Cardiac muscle cell (in vitro differentiated cells and primary cell): ENCODE results near the gene IMPG1. TPM values are rescaled to one million over a fixed set of nuclear protein-coding genes. Genes with fewer than 3 reads are reported as not detected.
A peak's percentile ranks its signal among the peaks of the same experiment; 100 is the strongest.

ENCODE experiments used
- DNase-seq, 2 donors: peaks; one replicate each; pipeline versions ENCODE4 v3.0.0 to v3.0.0-alpha.2; 2010 to 2017; ENCODE audit warnings: low read depth in 1 of 2, low spot score in 1 of 2
- H3K27ac ChIP-seq: fragments of 200-600 bp; sonication (generic); 2 replicates; pipeline ENCODE4 v1.5.1; 2016
- H3K27me3 ChIP-seq: fragments of 200-600 bp; sonication (generic); 2 replicates; pipeline ENCODE4 v1.6.0; 2016; ENCODE audit warnings: control low read depth
- H3K36me3 ChIP-seq: fragments of 200-600 bp; sonication (generic); 2 replicates; pipeline ENCODE4 v1.5.1; 2016; ENCODE audit warnings: control low read depth
- H3K4me1 ChIP-seq: fragments of 200-600 bp; sonication (generic); 2 replicates; pipeline ENCODE4 v1.8.1; 2017; ENCODE audit warnings: low read depth, mild to moderate bottlenecking, mixed run types
- H3K4me3 ChIP-seq: fragments of 200-600 bp; sonication (generic); 2 replicates; pipeline ENCODE4 v1.5.1; 2016; ENCODE audit warnings: mild to moderate bottlenecking
- H3K9me3 ChIP-seq: fragments of 200-600 bp; sonication (generic); 2 replicates; pipeline ENCODE4 v1.5.1; 2017; ENCODE audit warnings: low read depth, mild to moderate bottlenecking, control low read depth
- CTCF ChIP-seq: IDR thresholded peaks from 2 replicates; pipeline ENCODE4 v1.5.1; 2012; ENCODE audit warnings: low read depth, mild to moderate bottlenecking, low read length
- polyA plus RNA-seq: library from polyadenylated mRNA; unstranded; fragments of >200 nt; fragmentation: Nextera tagmentation; extraction: Ambion mirVana; gene quantifications from 2 replicates; pipeline ENCODE4 v1.2.1, GENCODE V29; 2016
- total RNA-seq: library from RNA; depleted of rRNA; stranded (reverse); fragments of >200 nt; gene quantifications from 2 replicates; pipeline ENCODE4 v1.2.3, GENCODE V29; 2016

IMPG1 gene
- total and polyA plus RNA-seq, 2 experiments from 2014 or later, result 0.71 to 0.84 TPM

DNA sequence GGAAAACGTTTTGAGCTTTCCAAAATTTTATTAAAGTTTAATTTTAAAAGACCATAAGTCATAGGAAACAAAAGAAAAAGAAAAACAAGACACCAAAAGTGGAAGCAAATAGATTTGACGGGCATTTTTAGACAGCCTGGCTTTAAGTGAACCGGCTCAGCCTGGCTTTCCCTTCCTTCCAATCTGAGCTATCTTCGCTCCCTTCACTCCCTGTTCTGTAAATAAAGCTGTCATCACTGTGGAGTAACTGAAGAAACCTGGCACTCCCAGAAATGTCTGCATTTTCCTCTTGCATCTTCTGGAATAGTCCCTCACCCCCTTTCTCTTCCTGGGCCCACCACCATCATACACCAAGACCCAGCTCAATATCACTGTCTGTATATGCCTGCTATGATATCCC is 131.9 kb downstream of the IMPG1 start:
- Histone ChIP-seq H3K4me3 (no peak overlapping the region), H3K27ac (peak overlapping the region; percentile 81), H3K9me3 (no peaks in the 10 kb centered on the region), H3K4me1 (peaks cover 20% of the 10 kb centered on the region), H3K36me3 (no peaks in the 10 kb centered on the region), H3K27me3 (no peaks in the 10 kb centered on the region)
- DNase-seq, result peak in 1 of 2 donors; percentile 71
- TF ChIP-seq CTCF, result no peak

DNA sequence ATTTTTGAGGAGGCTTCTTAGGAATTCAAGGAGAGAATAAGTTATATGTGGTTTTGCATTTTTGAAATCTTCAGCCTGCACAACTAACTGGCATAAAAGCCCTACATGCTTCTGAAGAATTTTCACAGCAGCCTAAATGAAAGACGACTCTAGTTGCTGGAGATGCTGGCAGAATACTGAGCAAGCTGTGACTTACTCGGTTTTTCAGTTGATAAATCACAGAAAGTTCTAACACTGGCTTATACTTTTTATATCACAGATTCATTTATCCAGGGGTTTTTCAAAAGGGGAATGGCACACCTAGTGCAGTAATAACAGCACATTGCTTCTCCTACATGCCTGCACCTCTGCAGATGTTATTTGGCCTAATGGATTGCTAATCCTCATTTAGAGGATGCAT is 134.6 kb downstream of the IMPG1 start:
- Histone ChIP-seq H3K4me3 (no peak overlapping the region), H3K27ac (no peak overlapping the region), H3K4me1 (peaks cover 27% of the 10 kb centered on the region), H3K36me3 (no peaks in the 10 kb centered on the region), H3K27me3 (no peaks in the 10 kb centered on the region), H3K9me3 (no peaks in the 10 kb centered on the region)
- TF ChIP-seq CTCF, result no peak
- DNase-seq, result no peak

DNA sequence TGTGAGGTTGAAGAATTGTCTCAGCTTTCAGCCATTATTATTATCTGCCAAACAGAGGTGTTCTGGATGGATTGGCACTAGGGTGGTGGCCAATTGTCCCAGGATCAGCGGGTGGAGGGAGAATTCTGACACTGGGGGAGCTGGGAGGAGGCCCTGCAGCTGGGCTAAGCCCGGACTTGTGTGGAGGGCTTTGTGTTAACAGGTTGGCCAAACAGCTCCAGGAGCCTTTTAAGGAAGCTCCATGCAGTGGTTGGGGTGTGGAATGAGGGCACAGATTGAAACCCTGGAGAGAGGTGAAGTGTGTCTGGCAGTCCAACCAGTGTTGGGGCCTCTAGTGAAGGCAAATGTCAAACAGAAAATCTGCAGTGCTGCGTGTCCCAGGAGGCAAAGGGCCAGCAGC is 135.8 kb downstream of the IMPG1 start:
- Histone ChIP-seq H3K4me1 (peaks cover 31% of the 10 kb centered on the region), H3K4me3 (no peak overlapping the region), H3K27me3 (no peaks in the 10 kb centered on the region), H3K9me3 (no peaks in the 10 kb centered on the region), H3K36me3 (no peaks in the 10 kb centered on the region), H3K27ac (no peak overlapping the region)
- no peak for TF ChIP-seq CTCF
- DNase-seq, result no peak

DNA sequence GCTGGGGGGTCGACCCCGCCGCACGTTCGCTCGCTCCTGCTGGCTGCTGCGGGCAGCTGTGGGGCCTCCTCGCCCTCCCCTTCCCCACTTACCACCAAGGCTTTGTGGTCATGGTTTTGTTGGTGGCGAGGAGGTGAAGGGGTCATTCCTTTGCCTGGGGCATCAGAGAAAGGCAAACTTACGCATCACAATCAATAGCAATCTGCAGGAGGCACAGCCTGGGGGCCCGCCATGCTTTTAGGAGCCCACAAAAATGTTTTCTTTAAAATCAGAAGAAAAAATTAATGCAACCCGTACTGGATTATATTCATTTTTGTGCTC is 137.0 kb downstream of the IMPG1 start:
- TF ChIP-seq CTCF, result no peak
- DNase-seq, result no peak
- H3K4me1 ChIP-seq, result peaks cover 27% of the 10 kb centered on the region

DNA sequence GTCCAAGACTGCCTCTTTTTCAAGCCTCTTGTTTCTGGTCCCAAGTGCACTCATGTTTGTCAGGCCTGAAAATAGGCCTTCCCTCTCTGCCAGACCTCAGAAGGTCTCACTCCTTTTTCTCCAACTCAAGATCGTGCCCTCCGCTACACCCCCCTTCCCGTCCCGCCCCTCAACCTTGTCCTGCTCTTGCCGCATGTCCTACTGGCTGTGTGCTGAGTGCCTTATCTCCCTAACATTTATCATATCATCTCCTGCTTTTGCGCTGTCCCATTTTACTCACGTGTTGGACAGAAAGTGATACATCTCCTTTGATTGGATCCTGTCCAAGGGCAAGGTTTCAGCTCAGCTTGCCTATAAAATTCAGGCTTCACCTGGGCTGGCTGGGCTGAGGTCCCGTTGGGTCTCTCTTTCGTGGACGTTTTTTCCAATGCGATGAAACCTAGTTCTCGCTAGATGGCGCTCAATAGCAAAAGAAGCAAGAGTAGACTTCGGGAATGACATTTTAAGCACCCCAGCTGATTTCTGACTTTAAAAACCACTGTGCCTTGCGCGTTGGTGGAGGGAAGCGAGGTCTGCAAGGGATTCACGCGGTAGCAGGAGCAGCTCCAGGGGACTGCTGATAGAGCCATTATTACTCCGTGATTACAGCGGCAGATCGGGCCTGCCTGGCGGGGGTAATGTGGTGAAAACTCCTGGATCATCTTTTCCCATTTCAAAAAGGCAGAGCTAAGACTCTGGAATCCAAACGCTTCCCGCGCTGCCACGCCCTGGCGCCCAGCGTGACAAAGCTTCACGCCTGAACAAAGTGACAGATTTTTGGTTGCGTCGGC is 137.6 kb downstream of the IMPG1 start:
- Histone ChIP-seq H3K9me3 (no peaks in the 10 kb centered on the region), H3K27ac (no peak overlapping the region), H3K27me3 (no peaks in the 10 kb centered on the region), H3K4me1 (peaks cover 21% of the 10 kb centered on the region), H3K4me3 (peak overlapping the region; percentile 4), H3K36me3 (no peaks in the 10 kb centered on the region)
- DNase-seq, result peak; percentile 86 to 87
- peak; percentile 78 for TF ChIP-seq CTCF

More for the DNA sequence above, 137.0 kb downstream of the IMPG1 start:
- Histone ChIP-seq H3K4me3 (peak overlapping the region; percentile 4), H3K27me3 (no peaks in the 10 kb centered on the region), H3K27ac (no peak overlapping the region), H3K9me3 (no peaks in the 10 kb centered on the region), H3K36me3 (no peaks in the 10 kb centered on the region)
